HG03045 (cell line): ENCODE results near the gene PRKACA.
"Not testable (repeated sequence)": the region's sequence is repeated elsewhere in the genome, so short reads cannot be mapped to it uniquely, and the experiment has no call there.

Experiments
- ATAC-seq: cut with Tn5 transposase; IDR thresholded peaks from one replicate; pipeline ENCODE4 v1.9.1; 2021; ENCODE audit warnings: mild to moderate bottlenecking, moderate library complexity; ENCODE audit not compliant: unreplicated experiment

PRKACA gene

GRCh38 chr19:14052470-14052869 is 65.1 kb downstream of the PRKACA start:
- no peak for ATAC-seq

DNA sequence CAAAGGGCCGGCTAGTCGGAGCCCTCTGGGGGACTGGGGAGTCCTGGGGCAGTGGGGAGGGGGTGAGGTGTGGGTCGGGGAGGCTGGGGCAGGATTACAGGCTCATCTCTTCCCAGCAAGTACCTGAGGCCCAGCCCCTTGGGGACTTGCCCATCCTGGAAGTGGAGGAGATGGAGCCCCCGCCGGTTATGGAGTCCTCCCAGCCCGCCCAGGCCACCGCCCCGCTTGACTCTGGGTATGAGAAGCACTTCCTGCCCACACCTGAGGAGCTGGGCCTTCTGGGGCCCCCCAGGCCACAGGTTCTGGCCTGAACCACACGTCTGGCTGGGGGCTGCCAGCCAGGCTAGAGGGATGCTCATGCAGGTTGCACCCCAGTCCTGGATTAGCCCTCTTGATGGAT is 65.6 kb downstream of the PRKACA start:
- no peak for ATAC-seq

- not testable (repeated sequence) for ATAC-seq
Observed at GRCh38 chr19:14050961-14051360, 66.6 kb downstream of the PRKACA start.

- ATAC-seq, result no peak
Observed at GRCh38 chr19:14050512-14050911, 67.0 kb downstream of the PRKACA start.

- ATAC-seq, result no peak
Observed at GRCh38 chr19:14048443-14049153, 69.0 kb downstream of the PRKACA start.

GRCh38 chr19:14047866-14048265 is 69.7 kb downstream of the PRKACA start:
- ATAC-seq, result not testable (repeated sequence)

- not testable (repeated sequence) for ATAC-seq
Observed at GRCh38 chr19:14042659-14043608, 74.6 kb downstream of the PRKACA start.
